GM19452 (cell line): ENCODE data around the gene TRMT61A.

Experiments used
- ATAC-seq: cut with Tn5 transposase; IDR thresholded peaks from one replicate; pipeline ENCODE4 v1.9.1; 2021; ENCODE audit not compliant: unreplicated experiment

TRMT61A gene

DNA sequence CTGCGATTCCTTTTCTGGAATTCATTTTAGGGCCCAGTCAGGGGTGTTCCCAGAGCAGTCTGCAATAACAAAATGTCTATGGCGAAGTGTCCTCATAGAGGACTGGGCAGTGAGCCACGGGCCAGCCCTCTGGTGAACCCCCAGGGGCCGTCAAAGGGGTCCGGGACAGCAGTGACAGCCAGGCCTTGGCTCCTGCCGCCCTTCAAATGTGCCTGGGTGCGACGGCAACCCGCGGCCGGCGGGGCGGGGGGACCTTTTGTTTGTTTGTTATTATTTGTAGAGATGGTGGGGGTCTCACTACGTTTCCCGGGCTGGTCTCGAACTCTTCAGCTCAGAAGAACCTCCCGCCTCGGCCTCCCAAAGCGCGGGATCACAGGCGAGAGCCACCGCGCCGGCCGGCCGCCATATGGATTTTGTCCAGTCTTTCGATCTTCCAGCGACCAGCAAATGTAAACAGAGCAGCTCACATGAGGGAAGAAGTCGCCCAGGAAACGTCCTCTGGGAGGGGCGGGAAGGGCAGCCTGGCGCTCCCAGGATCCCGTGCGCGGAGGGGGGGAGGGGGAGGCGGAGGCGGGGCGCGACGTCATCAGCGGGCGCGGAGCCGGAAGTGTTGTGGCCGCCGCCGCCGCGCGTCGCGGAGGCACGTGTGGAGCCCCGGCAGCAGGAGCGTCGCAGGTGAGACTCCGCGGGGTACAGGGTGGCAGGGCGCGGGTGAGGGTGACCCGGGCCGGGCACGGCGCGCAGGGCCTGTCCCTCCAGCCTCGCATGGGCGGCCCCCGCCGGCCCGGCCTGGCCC lies at the start of gene TRMT61A:
Gene TRMT61A, plus strand, starts transcription at position 610 of the 796 bp plus-strand sequence. CDS start 783 bp downstream, outside the sequence.
- ATAC-seq: peak; percentile 40

DNA sequence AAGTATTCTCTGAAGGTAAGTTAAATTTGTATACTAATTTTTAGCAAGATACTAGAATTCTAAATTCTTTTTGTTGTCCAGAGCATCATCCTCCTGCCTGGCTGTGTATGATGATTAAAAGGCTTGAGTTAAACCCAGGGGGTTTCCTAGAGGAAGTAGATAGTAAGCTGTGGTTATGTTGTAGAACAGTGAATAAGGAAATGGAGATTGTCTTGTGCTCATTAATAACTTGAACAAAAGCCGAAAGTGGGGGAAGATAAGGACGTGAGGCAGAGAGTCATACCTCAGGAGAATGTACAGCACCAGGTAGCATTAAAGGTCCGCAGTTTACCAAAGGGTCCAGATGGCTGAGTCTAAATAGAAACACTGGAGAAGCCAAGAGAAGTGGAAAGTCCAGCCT lies 48.4 kb upstream of the TRMT61A start:
- ATAC-seq: peak; percentile 71

DNA sequence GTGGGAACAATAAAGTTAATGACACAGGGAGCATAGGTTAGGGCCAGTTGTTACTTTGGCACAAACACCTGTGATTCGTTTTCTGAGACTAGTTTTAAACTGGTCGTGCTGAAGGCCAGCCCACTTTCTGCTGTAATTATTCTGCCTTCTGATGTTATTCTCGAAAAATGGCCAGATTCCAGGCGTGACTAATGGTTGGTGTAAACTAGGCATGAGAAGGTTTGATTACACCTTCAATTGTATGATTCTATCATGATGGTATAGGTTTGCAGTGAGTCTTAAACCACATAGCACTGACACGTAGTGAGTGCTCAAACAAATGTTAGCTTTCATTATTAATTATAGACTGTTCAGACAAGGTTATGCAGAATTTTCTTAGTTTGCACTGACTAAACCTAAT lies 45.4 kb upstream of the TRMT61A start:
- ATAC-seq: no peak

DNA sequence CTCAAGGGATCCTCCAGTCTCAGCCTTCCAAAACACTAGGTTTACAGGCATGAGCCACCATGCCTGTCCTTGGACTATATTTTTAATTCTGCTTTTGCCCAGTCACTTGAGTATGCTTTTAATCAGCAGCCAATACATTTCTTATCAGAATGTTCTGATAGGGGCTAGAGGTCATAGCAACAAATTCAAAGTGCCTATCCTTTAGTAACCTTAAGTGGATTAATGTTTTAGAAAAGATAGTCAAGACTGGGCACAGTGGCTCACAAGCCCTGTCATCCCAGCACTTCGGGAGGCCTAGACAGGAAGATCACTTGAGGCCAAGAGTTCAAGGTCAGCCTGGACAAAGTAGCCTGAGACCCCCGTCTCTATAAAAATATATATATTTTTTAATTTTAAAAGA lies 43.5 kb upstream of the TRMT61A start:
- no peak for ATAC-seq

DNA sequence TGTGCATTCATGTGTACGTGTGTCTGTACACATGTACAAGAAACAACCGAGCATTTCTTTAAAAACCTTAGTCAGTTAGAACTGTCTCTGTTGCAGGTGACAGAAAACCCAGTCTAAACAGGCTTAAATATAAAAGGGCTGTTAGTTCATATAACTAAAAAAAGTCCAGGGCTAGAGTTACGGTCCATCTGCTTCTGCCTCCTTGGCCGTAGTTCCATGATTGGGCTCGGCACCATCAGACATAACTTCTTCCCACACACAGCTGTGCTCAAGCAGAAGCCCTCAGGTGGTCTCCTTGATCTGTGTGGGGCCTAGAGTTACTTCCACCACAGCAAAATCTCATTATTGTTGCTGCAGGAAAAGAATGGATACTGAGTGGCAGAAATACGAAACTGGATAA lies 40.9 kb upstream of the TRMT61A start:
- no peak for ATAC-seq

DNA sequence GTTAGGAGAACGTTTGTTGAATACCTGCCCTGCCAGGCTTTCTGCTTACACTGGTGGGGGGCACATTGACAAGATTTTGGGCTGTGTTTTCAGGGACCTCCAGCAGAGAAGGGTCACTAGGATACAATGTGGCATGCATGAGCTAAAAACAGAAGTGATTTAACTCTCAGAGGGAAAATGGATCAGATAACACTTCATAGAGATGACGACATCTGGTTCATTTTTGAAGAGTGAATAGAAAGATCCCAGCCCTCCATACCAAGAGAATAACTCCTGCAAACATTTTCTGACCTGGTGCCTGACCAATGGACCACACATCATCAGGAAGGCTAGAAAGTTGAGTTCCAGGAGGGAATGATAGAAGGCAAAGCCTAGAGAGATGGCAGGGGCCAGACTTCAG lies 40.0 kb upstream of the TRMT61A start:
- no peak for ATAC-seq

DNA sequence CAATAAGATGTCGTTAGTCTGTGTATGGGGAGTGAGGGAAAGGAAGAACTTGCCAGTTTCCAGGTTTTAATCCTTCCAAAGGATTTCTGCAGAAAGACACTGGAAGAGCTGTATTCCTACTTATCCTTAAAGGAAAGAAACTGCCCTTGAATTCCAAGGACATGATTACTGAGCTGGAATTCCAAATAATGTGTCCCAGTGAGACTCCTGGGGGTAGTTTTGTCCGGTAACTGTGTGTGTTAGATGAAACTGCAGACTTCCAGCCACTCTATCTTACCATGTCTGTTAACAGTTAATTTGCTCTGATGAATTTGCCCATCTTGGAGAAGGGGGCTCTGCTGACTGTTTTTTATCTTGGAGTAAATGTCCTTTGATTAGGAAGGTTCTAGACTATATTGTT lies 39.4 kb upstream of the TRMT61A start:
- ATAC-seq: no peak

DNA sequence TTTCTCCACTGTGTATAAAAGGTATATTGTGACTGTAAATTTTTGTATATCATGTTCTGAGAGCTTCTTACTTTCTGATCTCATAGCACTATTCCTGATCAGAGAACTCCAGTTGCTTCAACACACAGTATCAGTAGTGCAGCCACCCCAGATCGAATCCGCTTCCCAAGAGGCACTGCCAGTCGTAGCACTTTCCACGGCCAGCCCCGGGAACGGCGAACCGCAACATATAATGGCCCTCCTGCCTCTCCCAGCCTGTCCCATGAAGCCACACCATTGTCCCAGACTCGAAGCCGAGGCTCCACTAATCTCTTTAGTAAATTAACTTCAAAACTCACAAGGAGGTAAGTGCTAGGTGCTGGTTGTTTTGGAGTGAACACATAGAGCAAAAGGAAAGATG lies 37.3 kb upstream of the TRMT61A start:
- ATAC-seq: no peak

DNA sequence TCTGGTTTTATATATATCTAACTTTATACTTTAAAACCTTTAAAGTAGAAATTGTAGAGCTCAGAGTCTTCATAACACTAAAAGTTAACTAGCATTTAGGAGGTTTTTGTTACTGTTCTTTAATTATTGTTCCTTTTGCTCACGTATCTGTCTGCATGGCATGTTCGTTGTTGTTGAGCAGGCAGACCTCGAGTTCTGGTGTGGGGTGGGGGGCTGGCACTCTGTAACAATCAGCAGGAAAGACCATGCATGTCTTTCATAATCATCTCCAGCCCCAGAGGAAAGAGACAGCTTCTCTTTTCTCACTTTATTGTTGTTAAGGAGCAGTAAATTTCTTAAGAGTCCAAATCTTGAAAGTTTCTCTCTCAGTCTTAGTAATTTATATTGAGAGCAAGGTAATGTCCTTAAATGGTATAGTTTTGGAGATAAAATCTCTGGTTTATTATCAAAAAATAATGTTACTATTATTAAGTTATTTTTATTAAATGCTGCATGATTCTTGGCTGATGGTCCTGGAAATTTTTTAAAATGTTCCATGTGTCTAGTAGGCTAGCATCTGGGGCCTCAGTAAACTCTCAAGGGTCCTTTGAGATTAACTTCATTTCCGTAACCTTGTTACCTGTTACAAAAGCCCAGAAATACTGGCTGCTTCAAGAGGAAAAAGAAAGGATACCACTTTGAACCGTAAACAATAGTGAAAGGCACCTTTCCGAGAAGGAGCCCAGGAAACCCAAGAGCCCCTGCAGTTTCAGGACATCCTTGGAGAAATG lies 36.7 kb upstream of the TRMT61A start:
- ATAC-seq: no peak

DNA sequence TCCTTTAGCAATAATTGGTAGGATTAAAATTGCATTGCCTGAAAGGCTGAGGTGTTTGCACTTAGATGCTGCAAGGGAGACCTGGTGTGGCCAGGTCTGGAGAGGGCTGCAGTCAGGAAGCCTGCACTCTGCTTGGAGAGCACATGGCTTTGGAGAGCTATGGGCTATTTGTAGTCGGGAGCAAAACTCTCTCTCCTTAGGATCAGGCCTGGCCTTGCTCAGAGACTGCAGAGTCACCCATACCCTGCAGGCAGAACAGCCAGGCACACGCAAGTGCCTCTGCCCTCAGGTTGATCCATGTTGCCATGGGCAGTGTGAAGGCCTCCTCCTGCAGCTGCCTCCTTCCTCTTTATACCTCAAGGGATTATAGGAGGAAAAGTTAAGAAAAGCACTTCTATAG lies 33.1 kb upstream of the TRMT61A start:
- ATAC-seq: no peak

DNA sequence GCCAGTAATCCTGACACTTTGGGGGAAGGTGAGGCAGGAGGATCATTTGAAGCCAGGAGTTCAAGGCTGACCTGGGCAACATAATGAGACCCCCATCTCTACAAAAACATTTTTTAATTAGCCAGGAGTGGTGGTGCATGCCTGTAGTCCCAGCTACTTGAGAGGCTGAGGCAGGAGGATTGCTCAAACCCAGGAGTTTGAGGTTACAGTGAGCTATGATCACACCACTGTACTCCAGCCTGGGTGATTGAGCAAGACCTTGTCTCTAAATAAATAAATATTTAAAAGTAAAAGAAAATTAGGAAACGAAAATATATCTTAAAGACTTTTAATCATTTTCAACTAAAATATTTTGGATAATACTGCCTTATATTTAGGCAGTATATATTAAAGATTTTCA lies 32.2 kb upstream of the TRMT61A start:
- no peak for ATAC-seq

DNA sequence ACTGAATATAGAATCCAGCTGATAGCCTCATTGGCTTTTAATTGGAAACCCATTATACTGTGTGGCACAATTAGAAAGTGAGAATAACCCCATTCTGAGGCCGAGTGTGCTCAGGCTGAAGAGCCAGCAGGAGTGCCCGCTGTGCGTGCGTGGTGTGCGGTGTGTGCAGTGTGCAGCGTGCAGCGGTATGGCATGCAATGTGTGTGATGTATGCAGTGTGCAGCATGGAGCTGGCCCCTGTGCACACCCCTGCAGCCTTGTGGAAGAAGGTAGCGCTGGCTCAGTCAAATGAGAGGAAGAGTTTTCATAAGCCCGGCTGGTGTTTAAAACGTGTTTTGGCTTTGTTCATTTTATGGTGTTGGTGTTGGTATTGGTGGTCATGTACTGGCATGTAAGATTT lies 29.3 kb upstream of the TRMT61A start:
- ATAC-seq: no peak

DNA sequence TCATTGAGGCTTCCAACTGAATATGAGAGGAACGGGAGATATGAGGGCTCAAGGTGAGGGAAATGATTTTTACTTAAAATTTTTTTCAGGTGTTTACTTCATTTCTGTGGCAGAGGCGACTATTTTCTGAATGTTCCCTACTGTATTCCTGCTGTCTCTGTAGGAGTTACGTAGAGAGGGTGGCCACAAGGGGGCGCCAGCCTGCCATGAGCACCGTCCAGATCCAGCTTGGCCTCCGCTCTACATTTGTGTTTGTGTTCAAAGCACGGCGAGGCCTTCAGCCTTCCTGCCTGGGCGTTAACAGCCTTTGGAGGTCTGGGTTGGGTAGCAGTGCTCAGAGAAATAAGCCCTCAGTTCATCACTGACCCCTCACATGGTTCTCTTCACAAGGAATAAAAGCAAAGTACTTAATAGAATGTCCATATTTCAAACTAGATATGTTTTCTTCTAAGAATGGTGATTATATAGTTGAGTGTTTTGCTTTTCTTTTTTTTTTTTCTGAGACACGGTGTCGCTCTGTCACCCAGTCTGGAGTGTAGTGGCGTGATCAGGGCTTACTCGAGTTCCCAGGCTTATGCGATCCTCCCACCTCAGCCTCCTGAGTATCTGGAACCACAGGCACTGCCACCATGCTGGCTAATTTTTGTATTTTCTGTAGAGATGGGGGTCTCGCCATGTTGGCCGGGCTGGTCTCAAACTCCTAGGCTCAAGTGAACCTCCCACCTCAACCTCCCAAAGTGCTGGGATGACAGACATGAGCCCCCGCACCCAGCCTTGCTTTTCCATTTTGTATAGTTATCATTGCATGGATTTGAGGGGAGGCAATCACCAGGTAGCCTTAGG lies 28.6 kb upstream of the TRMT61A start:
- ATAC-seq: no peak

DNA sequence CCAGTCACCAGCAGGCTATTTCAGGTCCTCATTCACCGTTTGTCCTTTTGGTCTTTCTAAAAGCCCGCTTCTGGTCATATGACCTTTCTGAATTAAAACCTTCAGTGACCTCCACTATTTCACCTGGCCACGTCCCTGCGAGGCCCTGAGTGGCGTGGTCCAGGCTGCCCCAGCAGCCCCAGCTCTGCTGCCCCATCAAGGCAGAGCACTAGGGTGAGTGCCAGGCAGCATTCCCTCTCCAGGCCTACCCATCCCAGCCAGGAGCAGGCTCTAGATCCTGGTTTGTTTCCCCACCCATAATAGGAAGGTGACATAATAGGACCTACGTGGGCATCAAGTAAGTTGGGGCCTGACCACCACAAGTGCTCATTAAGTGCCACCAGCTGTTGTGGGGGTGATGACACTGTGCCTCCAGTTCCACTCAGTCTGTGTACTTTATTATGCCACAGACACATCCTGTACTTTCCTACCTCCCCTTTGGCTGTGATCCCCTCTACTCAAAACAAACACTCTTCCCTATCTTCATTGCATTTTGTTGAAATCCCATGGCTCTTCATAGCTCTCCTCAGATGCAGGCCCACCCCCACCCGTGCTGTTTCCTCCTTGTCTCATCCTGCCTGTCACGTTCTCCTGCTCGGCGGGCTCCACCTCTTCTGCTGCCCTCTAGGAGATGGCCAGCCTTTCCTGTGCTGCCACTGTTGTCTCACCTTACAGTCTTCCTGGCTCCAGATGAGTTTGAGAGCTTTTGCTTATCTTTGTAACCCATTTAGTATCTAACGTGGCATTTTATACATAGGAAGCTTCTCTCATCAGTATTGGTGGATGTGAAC lies 27.7 kb upstream of the TRMT61A start:
- ATAC-seq: no peak

DNA sequence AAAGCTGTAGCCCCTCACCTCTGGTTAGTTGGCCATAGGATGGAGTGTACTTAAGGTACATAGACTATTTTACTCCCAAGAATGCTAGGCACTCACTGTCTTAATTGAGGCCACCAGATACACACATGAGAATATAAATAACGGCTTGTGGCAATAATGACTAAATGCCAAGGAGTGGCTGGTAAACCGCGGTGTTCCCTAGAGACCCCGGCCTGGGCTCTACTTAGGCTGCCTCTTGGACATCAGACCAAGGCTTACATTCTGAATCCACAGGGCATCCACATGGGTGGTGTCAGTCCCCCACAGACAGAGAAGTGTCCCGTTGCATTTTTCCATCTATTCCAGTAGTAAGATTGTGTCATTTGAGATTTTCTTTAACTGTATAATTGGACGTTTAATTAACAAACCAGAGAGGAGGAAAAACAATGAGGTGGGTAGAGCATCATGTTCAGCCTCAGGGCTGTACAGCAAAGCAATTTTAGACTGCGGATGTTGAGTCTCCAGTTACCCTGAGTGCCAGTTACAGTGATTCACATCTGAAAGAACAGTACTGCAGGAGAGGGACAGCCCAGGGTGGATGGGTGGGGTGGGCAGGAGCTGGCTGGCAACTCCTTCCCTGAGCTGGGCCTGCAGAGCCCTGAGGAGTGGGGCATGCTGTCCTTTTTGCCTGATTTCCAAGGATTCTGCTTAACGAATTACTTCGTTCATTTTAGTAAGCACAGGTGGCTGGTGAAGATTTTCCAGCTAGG lies 26.9 kb upstream of the TRMT61A start:
- no peak for ATAC-seq

DNA sequence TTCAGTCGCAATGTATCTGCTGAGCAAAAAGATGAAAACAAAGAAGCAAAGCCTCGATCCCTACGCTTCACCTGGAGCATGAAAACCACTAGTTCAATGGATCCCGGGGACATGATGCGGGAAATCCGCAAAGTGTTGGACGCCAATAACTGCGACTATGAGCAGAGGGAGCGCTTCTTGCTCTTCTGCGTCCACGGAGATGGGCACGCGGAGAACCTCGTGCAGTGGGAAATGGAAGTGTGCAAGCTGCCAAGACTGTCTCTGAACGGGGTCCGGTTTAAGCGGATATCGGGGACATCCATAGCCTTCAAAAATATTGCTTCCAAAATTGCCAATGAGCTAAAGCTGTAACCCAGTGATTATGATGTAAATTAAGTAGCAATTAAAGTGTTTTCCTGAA lies 26.1 kb upstream of the TRMT61A start:
- ATAC-seq: no peak

DNA sequence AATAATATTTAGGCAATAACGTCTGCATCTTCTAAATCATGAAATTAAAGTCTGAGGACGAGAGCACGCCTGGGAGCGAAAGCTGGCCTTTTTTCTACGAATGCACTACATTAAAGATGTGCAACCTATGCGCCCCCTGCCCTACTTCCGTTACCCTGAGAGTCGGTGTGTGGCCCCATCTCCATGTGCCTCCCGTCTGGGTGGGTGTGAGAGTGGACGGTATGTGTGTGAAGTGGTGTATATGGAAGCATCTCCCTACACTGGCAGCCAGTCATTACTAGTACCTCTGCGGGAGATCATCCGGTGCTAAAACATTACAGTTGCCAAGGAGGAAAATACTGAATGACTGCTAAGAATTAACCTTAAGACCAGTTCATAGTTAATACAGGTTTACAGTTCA lies 25.7 kb upstream of the TRMT61A start:
- no peak for ATAC-seq

DNA sequence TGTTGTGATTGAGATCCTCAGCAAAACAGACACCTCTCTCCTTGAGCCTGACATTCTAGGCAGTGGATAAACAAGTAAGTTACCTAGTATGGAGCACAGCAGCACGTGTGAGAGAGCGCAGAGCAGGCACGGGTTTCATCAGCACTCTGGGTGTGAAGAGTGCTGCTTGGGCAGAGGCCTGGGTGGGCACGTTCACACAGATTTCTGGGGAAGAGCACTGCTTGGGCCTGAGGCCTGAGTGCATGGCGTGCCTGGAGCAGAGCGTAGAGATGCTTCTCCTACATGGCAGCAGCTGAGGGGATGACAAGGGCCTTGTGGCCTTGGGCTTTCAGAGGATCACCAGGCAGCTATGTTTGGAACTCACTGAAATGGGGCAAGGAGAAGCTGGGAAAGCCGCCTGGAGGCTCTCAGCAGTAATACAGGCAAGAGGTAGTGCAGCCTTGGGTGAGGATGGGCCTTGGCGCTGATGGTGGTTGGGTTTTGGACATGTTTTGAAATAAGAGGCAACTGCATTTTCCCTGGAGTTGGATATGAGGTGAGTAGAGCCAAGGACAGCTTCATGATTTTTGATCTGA lies 23.9 kb upstream of the TRMT61A start:
- no peak for ATAC-seq

DNA sequence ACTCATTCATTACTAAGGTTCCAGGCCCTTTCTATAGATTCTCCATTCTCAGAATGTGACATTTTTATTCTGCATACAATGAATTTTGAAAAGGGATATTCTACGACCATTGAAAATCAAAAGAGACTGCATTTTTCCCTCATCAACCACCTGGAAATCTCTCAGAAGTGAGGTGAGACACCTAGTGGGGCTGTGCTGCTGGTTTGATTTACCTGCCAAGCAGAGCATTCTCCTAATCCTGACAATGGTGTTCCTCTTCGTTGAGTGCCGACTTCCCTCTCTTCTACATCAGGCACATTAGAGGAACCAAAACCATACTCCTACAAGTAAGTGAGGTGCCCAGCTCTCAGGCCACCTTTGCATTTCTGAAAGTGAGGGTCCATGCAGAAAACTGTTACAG lies 21.2 kb upstream of the TRMT61A start:
- ATAC-seq: no peak
